Mesenchymal stem cell (in vitro differentiated cells and primary cell): ENCODE results near the gene MAP3K20.

Source experiments
- DNase-seq: peaks from one replicate; pipeline ENCODE4 v3.0.0-alpha.2; 2013
- H2AFZ ChIP-seq: one replicate; pipeline ENCODE4 v1.6.1; 2013; ENCODE audit warnings: low read depth, mild to moderate bottlenecking, control low read depth, inconsistent platforms, low read length, moderate library complexity
- H2AK5ac ChIP-seq: 2 replicates; pipeline ENCODE4 v1.6.1; 2013; ENCODE audit warnings: low read length, moderate library complexity, mild to moderate bottlenecking, inconsistent platforms; ENCODE audit not compliant: severe bottlenecking
- H2BK120ac ChIP-seq: one replicate; pipeline ENCODE4 v1.6.1; 2013; ENCODE audit warnings: low read depth, mild to moderate bottlenecking, inconsistent platforms, low read length, moderate library complexity
- H2BK12ac ChIP-seq, 2 experiments: one replicate each; pipeline ENCODE4 v1.6.1; 2013; ENCODE audit warnings: inconsistent platforms in 2 of 2, low read length in 2 of 2, mild to moderate bottlenecking in 2 of 2, moderate library complexity in 2 of 2, control low read depth in 1 of 2
- H2BK15ac ChIP-seq: one replicate; pipeline ENCODE4 v1.6.1; 2013; ENCODE audit warnings: mild to moderate bottlenecking, low read depth, inconsistent platforms; ENCODE audit not compliant: poor library complexity, severe bottlenecking
- H2BK5ac ChIP-seq: 2 replicates; pipeline ENCODE4 v1.6.1; 2013; ENCODE audit warnings: low read depth, mild to moderate bottlenecking, low read length, control low read depth, inconsistent platforms; ENCODE audit not compliant: poor library complexity, severe bottlenecking
- H3K14ac ChIP-seq, 2 experiments: one replicate each; pipeline ENCODE4 v1.6.1; 2013; ENCODE audit warnings: inconsistent platforms in 2 of 2, low read length in 2 of 2, control low read depth in 1 of 2, mild to moderate bottlenecking in 1 of 2, moderate library complexity in 1 of 2
- H3K18ac ChIP-seq, 2 experiments: one replicate each; pipeline ENCODE4 v1.6.1; 2013; ENCODE audit warnings: inconsistent platforms in 2 of 2, low read length in 2 of 2, control low read depth in 1 of 2, low read depth in 1 of 2, mild to moderate bottlenecking in 1 of 2
- H3K23ac ChIP-seq, 2 experiments: one replicate each; pipeline ENCODE4 v1.6.1; 2013; ENCODE audit warnings: inconsistent platforms in 2 of 2, low read length in 2 of 2, mild to moderate bottlenecking in 2 of 2, moderate library complexity in 2 of 2, control low read depth in 1 of 2
- H3K27ac ChIP-seq: 2 replicates; pipeline ENCODE4 v1.5.1; 2013; ENCODE audit warnings: mild to moderate bottlenecking, moderate library complexity, low read length, control low read depth, inconsistent platforms; ENCODE audit not compliant: poor library complexity, severe bottlenecking
- H3K27me3 ChIP-seq, 2 experiments: 2 replicates each; pipeline versions ENCODE4 v1.6.1 to v1.7.0; 2013; ENCODE audit warnings: low read length in 2 of 2, mild to moderate bottlenecking in 2 of 2, moderate library complexity in 2 of 2, control low read depth in 1 of 2, inconsistent platforms in 1 of 2; ENCODE audit not compliant: control insufficient read depth in 1 of 2, insufficient read depth in 1 of 2
- H3K36me3 ChIP-seq, 2 experiments: 2 replicates each; pipeline versions ENCODE4 v1.6.1 to v1.7.0; 2013; ENCODE audit warnings: low read length in 2 of 2, control low read depth in 1 of 2, inconsistent platforms in 1 of 2, low read depth in 1 of 2, mild to moderate bottlenecking in 1 of 2; ENCODE audit not compliant: insufficient read depth in 2 of 2, control insufficient read depth in 1 of 2
- H3K4ac ChIP-seq, 2 experiments: one replicate each; pipeline ENCODE4 v1.6.1; 2013; ENCODE audit warnings: inconsistent platforms in 2 of 2, low read length in 2 of 2, mild to moderate bottlenecking in 2 of 2, moderate library complexity in 2 of 2, control low read depth in 1 of 2, low read depth in 1 of 2
- H3K4me1 ChIP-seq: 2 replicates; pipeline ENCODE4 v1.6.1; 2013; ENCODE audit warnings: low read depth, low read length, control low read depth; ENCODE audit not compliant: control insufficient read depth, insufficient read depth
- H3K4me2 ChIP-seq: 2 replicates; pipeline ENCODE4 v1.6.1; 2013; ENCODE audit warnings: low read length, mild to moderate bottlenecking, inconsistent platforms; ENCODE audit not compliant: poor library complexity, severe bottlenecking
- H3K4me3 ChIP-seq, 2 experiments: 2 replicates each; pipeline versions ENCODE4 v1.5.1 to v1.7.0; 2013; ENCODE audit warnings: low read length in 2 of 2, mild to moderate bottlenecking in 2 of 2, control low read depth in 1 of 2, low read depth in 1 of 2; ENCODE audit not compliant: insufficient read depth in 1 of 2
- H3K79me1 ChIP-seq: replicated peaks from 2 replicates; pipeline ENCODE4 v1.6.1; 2013; ENCODE audit warnings: mild to moderate bottlenecking, control low read depth, low read length, inconsistent platforms; ENCODE audit not compliant: poor library complexity, severe bottlenecking
- H3K9ac ChIP-seq: 2 replicates; pipeline ENCODE4 v1.7.0; 2013; ENCODE audit warnings: mild to moderate bottlenecking, low read length, moderate library complexity
- H3K9me3 ChIP-seq: 2 replicates; pipeline ENCODE4 v1.7.0; 2013; ENCODE audit warnings: mild to moderate bottlenecking, low read length; ENCODE audit not compliant: control insufficient read depth
- H4K8ac ChIP-seq: one replicate; pipeline ENCODE4 v1.6.1; 2013; ENCODE audit warnings: inconsistent platforms, mild to moderate bottlenecking, low read length, moderate library complexity
- H4K91ac ChIP-seq: one replicate; pipeline ENCODE4 v1.6.1; 2013; ENCODE audit warnings: mild to moderate bottlenecking, low read length, inconsistent platforms
- WGBS: methylation state at CpG from one replicate; pipeline ENCODE4 v1.1.7; 2013; ENCODE audit warnings: mixed read lengths; 5-methylcytosine and 5-hydroxymethylcytosine counted together

MAP3K20 gene

GRCh38 chr2:173264603-173265366, 189.1 kb downstream of the MAP3K20 start:
- no peak overlapping the region for H4K8ac ChIP-seq
- no peaks in the 10 kb centered on the region for H3K4me1 ChIP-seq
- H3K27ac ChIP-seq, result no peak overlapping the region
- H3K79me1 ChIP-seq, result no peaks in the 10 kb centered on the region
- WGBS, result 76% methylated on average over 10 of the region's 14 CpGs
- H3K4me2 ChIP-seq, result no peak overlapping the region
- no peak overlapping the region for H3K9ac ChIP-seq
- no peak overlapping the region for H2BK15ac ChIP-seq
- no peak overlapping the region for H3K18ac ChIP-seq
- H2AFZ ChIP-seq, result no peak overlapping the region
- peaks cover 20 to 77% of the 10 kb centered on the region in 2 experiments for H3K36me3 ChIP-seq
- no peak overlapping the region for H3K14ac ChIP-seq
- H3K23ac ChIP-seq, result no peak overlapping the region
- no peaks in the 10 kb centered on the region for H3K9me3 ChIP-seq
- no peak overlapping the region for H2AK5ac ChIP-seq
- no peak overlapping the region for H3K4me3 ChIP-seq
- no peak for DNase-seq
- H2BK12ac ChIP-seq, result no peak overlapping the region
- H2BK5ac ChIP-seq, result no peak overlapping the region
- no peaks in the 10 kb centered on the region for H3K27me3 ChIP-seq
- H4K91ac ChIP-seq, result no peak overlapping the region
- H3K4ac ChIP-seq, result no peak overlapping the region
- no peak overlapping the region for H2BK120ac ChIP-seq

- Histone ChIP-seq H3K36me3 (peaks cover 4 to 18% of the 10 kb centered on the region in 2 experiments), H2BK15ac (no peak overlapping the region), H3K14ac (no peak overlapping the region), H3K9ac (no peak overlapping the region), H2AK5ac (no peak overlapping the region), H3K4ac (no peak overlapping the region), H3K27ac (no peak overlapping the region), H2BK120ac (no peak overlapping the region), H3K18ac (no peak overlapping the region), H2BK12ac (no peak overlapping the region), H2BK5ac (no peak overlapping the region), H2AFZ (no peak overlapping the region), H3K4me3 (no peak overlapping the region), H3K4me2 (no peak overlapping the region), H4K8ac (no peak overlapping the region), H3K27me3 (no peaks in the 10 kb centered on the region), H3K9me3 (no peaks in the 10 kb centered on the region), H3K79me1 (no peaks in the 10 kb centered on the region), H3K23ac (no peak overlapping the region), H3K4me1 (no peaks in the 10 kb centered on the region), H4K91ac (no peak overlapping the region)
- no peak for DNase-seq
- WGBS, result 94% methylated on average over 2 of the region's 2 CpGs
Measured at GRCh38 chr2:173271135-173271534, 195.5 kb downstream of the MAP3K20 start.

DNA sequence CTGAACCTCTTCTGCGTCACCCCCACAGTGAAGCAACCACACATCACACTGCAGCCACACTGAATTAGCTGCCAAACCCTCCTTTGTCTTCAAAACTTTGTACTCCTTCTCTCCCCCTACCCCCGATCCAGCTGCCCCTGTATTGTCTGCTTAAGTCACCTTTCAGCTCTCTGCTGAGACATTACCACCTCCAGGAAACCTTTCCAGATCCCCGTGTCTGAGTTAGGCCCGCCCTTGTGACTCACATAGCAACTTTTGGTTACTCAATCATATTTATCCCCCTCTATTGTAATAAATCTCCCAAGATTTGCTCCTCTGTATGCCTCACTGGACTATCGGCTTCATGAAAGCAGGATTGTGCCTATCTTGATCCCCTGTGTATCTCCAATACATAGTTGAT, 196.2 kb downstream of the MAP3K20 start:
- Histone ChIP-seq H2BK12ac (no peak overlapping the region), H4K8ac (no peak overlapping the region), H3K9ac (no peak overlapping the region), H3K9me3 (no peaks in the 10 kb centered on the region), H3K18ac (no peak overlapping the region), H2AFZ (no peak overlapping the region), H2BK120ac (no peak overlapping the region), H3K4me3 (no peak overlapping the region), H3K27ac (no peak overlapping the region), H3K14ac (no peak overlapping the region), H3K23ac (no peak overlapping the region), H3K27me3 (no peaks in the 10 kb centered on the region), H2BK15ac (no peak overlapping the region), H2AK5ac (no peak overlapping the region), H3K4ac (no peak overlapping the region), H3K36me3 (peaks cover 0 to 11% of the 10 kb centered on the region in 2 experiments), H4K91ac (no peak overlapping the region), H3K4me1 (no peaks in the 10 kb centered on the region), H3K4me2 (no peak overlapping the region), H2BK5ac (no peak overlapping the region), H3K79me1 (no peaks in the 10 kb centered on the region)
- WGBS, result 72% methylated on average over 5 of the region's 5 CpGs
- DNase-seq, result no peak

- H2BK15ac ChIP-seq, result no peak overlapping the region
- H2AK5ac ChIP-seq, result no peak overlapping the region
- no peak overlapping the region for H2AFZ ChIP-seq
- no peak overlapping the region for H3K4me3 ChIP-seq
- no peak overlapping the region for H2BK120ac ChIP-seq
- H2BK12ac ChIP-seq, result no peak overlapping the region
- no peak overlapping the region for H2BK5ac ChIP-seq
- no peak overlapping the region for H4K8ac ChIP-seq
- no peaks in the 10 kb centered on the region for H3K79me1 ChIP-seq
- H3K4ac ChIP-seq, result no peak overlapping the region
- H3K18ac ChIP-seq, result no peak overlapping the region
- H3K4me2 ChIP-seq, result no peak overlapping the region
- 87% methylated on average over 3 of the region's 3 CpGs for WGBS
- no peak overlapping the region for H3K23ac ChIP-seq
- H3K27ac ChIP-seq, result no peak overlapping the region
- H3K36me3 ChIP-seq, result peaks cover 0 to 1% of the 10 kb centered on the region in 2 experiments
- no peak overlapping the region for H4K91ac ChIP-seq
- no peaks in the 10 kb centered on the region for H3K9me3 ChIP-seq
- no peaks in the 10 kb centered on the region for H3K4me1 ChIP-seq
- no peaks in the 10 kb centered on the region for H3K27me3 ChIP-seq
- DNase-seq, result no peak
- no peak overlapping the region for H3K14ac ChIP-seq
- no peak overlapping the region for H3K9ac ChIP-seq
Measured at GRCh38 chr2:173272849-173273248, 197.2 kb downstream of the MAP3K20 start.
